ENCODE data around the gene PTOV1. TPM values are rescaled to one million over a fixed set of nuclear protein-coding genes. Genes with fewer than 3 reads are reported as not detected.

The PTOV1 gene
- total and polyA plus RNA-seq, 2 of the 13 experiments (the other 11 are each of a cell fraction or from before 2014, with no cell fraction given), result 63.5 to 68.5 TPM

GRCh38 chr19:49866933-49867782 lies 16.2 kb downstream of the PTOV1 start, which contains the start of gene PNKP (continued):
- peak; percentile 89 for TF ChIP-seq MED8 (CRISPR knock-in tag; IDR thresholded peaks at IDR 0.05; ENCODE audit: insufficient replicate concordance)
- no peak for TF ChIP-seq ZMAT5 (CRISPR knock-in tag; IDR thresholded peaks at IDR 0.05; ENCODE audit: borderline replicate concordance, low read depth)
- no peak; the same call in 1 of the 2 replicates for TF ChIP-seq ZFP82 (CRISPR knock-in tag; IDR thresholded peaks at IDR 0.05; ENCODE audit: borderline replicate concordance)
- no peak for TF ChIP-seq ZNF260 (CRISPR knock-in tag; IDR thresholded peaks at IDR 0.05; ENCODE audit: borderline replicate concordance, low read depth)
- peak; percentile 83 for TF ChIP-seq ZNF777 (CRISPR knock-in tag; IDR thresholded peaks at IDR 0.05)
- no peak for TF ChIP-seq XRCC5 (optimal IDR thresholded peaks at IDR 0.05; ENCODE audit: low read length)
- peak; percentile 92 for TF ChIP-seq SP4 (CRISPR knock-in tag; IDR thresholded peaks at IDR 0.05)
- no peak; the same call in 1 of the 2 replicates for TF ChIP-seq MLX (CRISPR knock-in tag; IDR thresholded peaks at IDR 0.05)
- TF ChIP-seq SYNCRIP (IDR thresholded peaks at IDR 0.05; ENCODE audit: insufficient read depth, low read depth, low read length), result no peak
- no peak for TF ChIP-seq HMG20A (CRISPR knock-in tag; IDR thresholded peaks at IDR 0.05; ENCODE audit: borderline replicate concordance)
- peak; percentile 84 for TF ChIP-seq TBX2 (CRISPR knock-in tag; IDR thresholded peaks at IDR 0.05; ENCODE audit: borderline replicate concordance)
- TF ChIP-seq TERF1 (CRISPR knock-in tag; IDR thresholded peaks at IDR 0.05), result no peak
- TF ChIP-seq E2F5 (CRISPR knock-in tag; conservative IDR thresholded peaks at IDR 0.05), result 0 out of 2 replicates have a peak, but pooled peaks have one; percentile 32
- no peak for TF ChIP-seq ADNP (CRISPR knock-in tag; IDR thresholded peaks at IDR 0.05)
- no peak for TF ChIP-seq MAFG (CRISPR knock-in tag; IDR thresholded peaks at IDR 0.05)
- no peak for TF ChIP-seq ZNF101 (CRISPR knock-in tag; IDR thresholded peaks at IDR 0.05; ENCODE audit: borderline replicate concordance, low read depth)
- TF ChIP-seq TMF1 (CRISPR knock-in tag; IDR thresholded peaks at IDR 0.05; ENCODE audit: low read depth), result no peak; the same call in 1 of the 2 replicates
- no peak for TF ChIP-seq ZNF282 (IDR thresholded peaks at IDR 0.05; ENCODE audit: partially characterized antibody)
- TF ChIP-seq SOX6 (IDR thresholded peaks at IDR 0.05), result no peak
- TF ChIP-seq SOX6 (CRISPR knock-in tag; IDR thresholded peaks at IDR 0.05), result peak; percentile 73; the same call in 1 of the 2 replicates
- no peak for TF ChIP-seq SKI (IDR thresholded peaks at IDR 0.05; ENCODE audit: partially characterized antibody)
- no peak for TF ChIP-seq SRF (IDR thresholded peaks at IDR 0.05; ENCODE audit: low read depth, low read length)
- TF ChIP-seq AKAP8 (CRISPR knock-in tag; IDR thresholded peaks at IDR 0.05), result peak; percentile 60; the same call in 1 of the 2 replicates
- TF ChIP-seq RBM22 (optimal IDR thresholded peaks at IDR 0.05; ENCODE audit: low read length), result no peak
- peak; percentile 95 for TF ChIP-seq NR2C2 (CRISPR knock-in tag; IDR thresholded peaks at IDR 0.05; ENCODE audit: borderline replicate concordance)
- peak; percentile 78; the same call in 1 of the 2 replicates for TF ChIP-seq BCL3 (CRISPR knock-in tag; IDR thresholded peaks at IDR 0.05)

All from HepG2 (cell line).